ENCODE data around the gene RPL32. TPM values are rescaled to one million over a fixed set of nuclear protein-coding genes. Genes with fewer than 3 reads are reported as not detected.
"Not testable (repeated sequence)": the region's sequence is repeated elsewhere in the genome, so short reads cannot be mapped to it uniquely, and the experiment has no call there.

RPL32 gene
- total and polyA plus RNA-seq, 8 donors, result 71.5 to 3,985 (median 2,039) TPM

DNA sequence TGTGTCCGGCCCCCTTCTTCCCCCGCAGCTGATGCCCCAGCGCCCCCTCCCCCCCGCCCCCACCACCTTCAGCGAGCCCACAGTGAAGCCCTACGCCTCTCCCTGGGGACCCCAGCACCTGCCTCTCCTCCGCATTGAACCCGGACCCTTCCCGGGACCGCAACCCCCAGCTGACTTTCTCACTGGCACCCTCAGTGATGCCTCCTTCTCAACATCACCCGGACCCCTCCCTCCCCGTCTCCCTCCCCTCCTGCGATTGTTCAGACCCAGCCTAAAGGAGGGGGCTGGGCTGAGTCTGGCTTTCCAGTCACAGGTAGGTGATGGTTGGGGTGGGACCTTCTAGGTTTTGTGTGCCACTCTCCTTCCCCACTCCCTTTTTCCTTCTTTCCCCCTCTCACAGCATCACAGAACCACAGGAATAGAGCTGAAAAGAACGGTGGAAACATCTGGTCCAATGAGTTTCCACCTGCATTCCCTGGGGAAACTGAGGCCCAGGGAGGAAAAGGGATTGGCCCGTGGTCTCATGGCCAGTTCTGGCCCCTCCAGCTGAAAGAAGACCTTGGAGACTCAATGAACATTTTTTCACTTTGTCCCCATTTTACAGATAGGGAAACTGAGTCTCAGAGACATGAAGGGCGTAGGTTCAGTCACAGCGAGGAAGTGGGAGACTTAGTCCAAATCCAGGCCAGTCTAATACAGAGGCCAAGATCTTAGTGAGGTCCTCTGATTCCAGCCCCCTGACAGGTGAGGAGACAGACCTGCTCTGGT lies 44.1 kb downstream of the RPL32 start:
- intact Hi-C loops (cut with DNase I; ENCODE audit: low total_unique reads), result no loop called here
- H3K4me3 ChIP-seq, result peak overlapping the region; percentile 60 to 66 (median 63)

GRCh38 chr3:12796171-12797123 lies 44.9 kb downstream of the RPL32 start, which contains the start of gene CAND2:
Gene CAND2, plus strand, starts transcription at chr3:12796680. Its CDS starts 41 bp downstream, at chr3:12796721.
- H3K4me3 ChIP-seq, result peak within 1 kb of the TSS; percentile 60 to 66 (median 63)
- peak; percentile 55 to 93 for DNase-seq
- intact Hi-C loops (cut with DNase I; ENCODE audit: low total_unique reads), result no loop called here
- no peaks in the 10 kb centered on the region for H3K9me3 ChIP-seq
- H3K36me3 ChIP-seq, result no peaks in the 10 kb centered on the region
- TF ChIP-seq, protein P1, sequence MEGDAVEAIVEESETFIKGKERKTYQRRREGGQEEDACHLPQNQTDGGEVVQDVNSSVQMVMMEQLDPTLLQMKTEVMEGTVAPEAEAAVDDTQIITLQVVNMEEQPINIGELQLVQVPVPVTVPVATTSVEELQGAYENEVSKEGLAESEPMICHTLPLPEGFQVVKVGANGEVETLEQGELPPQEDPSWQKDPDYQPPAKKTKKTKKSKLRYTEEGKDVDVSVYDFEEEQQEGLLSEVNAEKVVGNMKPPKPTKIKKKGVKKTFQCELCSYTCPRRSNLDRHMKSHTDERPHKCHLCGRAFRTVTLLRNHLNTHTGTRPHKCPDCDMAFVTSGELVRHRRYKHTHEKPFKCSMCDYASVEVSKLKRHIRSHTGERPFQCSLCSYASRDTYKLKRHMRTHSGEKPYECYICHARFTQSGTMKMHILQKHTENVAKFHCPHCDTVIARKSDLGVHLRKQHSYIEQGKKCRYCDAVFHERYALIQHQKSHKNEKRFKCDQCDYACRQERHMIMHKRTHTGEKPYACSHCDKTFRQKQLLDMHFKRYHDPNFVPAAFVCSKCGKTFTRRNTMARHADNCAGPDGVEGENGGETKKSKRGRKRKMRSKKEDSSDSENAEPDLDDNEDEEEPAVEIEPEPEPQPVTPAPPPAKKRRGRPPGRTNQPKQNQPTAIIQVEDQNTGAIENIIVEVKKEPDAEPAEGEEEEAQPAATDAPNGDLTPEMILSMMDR (IDR thresholded peaks at IDR 0.05), result no peak
- no peak for TF ChIP-seq EP300 (IDR thresholded peaks at IDR 0.05)
- no peak for TF ChIP-seq POLR2A (IDR thresholded peaks at IDR 0.05)
- no peak for TF ChIP-seq POLR2AphosphoS5 (IDR thresholded peaks at IDR 0.05)
- H3K27me3 ChIP-seq, result peaks cover 0 to 7% (median 3%) of the 10 kb centered on the region in 3 donors
- peaks cover 5 to 25% (median 17%) of the 10 kb centered on the region in 4 donors for H3K4me1 ChIP-seq
- 8 to 15% (median 10%) methylated on average over 37 to 61 of the region's 61 CpGs for WGBS, 5 donors
- peak within 1 kb of the TSS; percentile 50 to 91 (median 79) for H3K27ac ChIP-seq

More for the DNA sequence above, 44.1 kb downstream of the RPL32 start:
- TF ChIP-seq, protein P1 (IDR thresholded peaks at IDR 0.05), result no peak
- TF ChIP-seq POLR2AphosphoS5 (IDR thresholded peaks at IDR 0.05), result no peak
- TF ChIP-seq EP300 (IDR thresholded peaks at IDR 0.05), result no peak
- TF ChIP-seq POLR2A (IDR thresholded peaks at IDR 0.05), result no peak
- WGBS, 5 donors, result 45 to 63% (median 57%) methylated on average over 12 to 17 of the region's 17 CpGs
- Histone ChIP-seq H3K27ac (peak overlapping the region in 4 of 5 donors; percentile 69 to 91 (median 82)), H3K27me3 (peaks cover 0 to 7% (median 3%) of the 10 kb centered on the region in 3 donors), H3K36me3 (no peaks in the 10 kb centered on the region), H3K9me3 (no peaks in the 10 kb centered on the region), H3K4me1 (peaks cover 5 to 25% (median 17%) of the 10 kb centered on the region in 4 donors)
- no peak for DNase-seq

- no peak for TF ChIP-seq POLR2A (IDR thresholded peaks at IDR 0.05)
- TF ChIP-seq POLR2AphosphoS5 (IDR thresholded peaks at IDR 0.05), result no peak
- TF ChIP-seq, protein P1 (IDR thresholded peaks at IDR 0.05), result no peak
- TF ChIP-seq EP300 (IDR thresholded peaks at IDR 0.05), result no peak
- Histone ChIP-seq H3K4me1 (peaks cover 5 to 25% (median 17%) of the 10 kb centered on the region in 4 donors), H3K9me3 (no peaks in the 10 kb centered on the region), H3K27ac (no peak overlapping the region), H3K4me3 (no peak overlapping the region), H3K27me3 (peaks cover 0 to 7% (median 3%) of the 10 kb centered on the region in 3 donors), H3K36me3 (no peaks in the 10 kb centered on the region)
- DNase-seq, result no peak
- WGBS, 5 donors, result 78 to 93% (median 87%) methylated on average over 5 of the region's 5 CpGs
- intact Hi-C loops (cut with DNase I; ENCODE audit: low total_unique reads), result no loop called here
These were observed 47.7 kb downstream of the RPL32 start for GRCh38 chr3:12793701-12794100.

- H3K9me3 ChIP-seq, result no peaks in the 10 kb centered on the region
- intact Hi-C loops (cut with DNase I; ENCODE audit: low total_unique reads), result no loop called here
- no peak for DNase-seq
- H3K36me3 ChIP-seq, result no peaks in the 10 kb centered on the region
- TF ChIP-seq EP300 (IDR thresholded peaks at IDR 0.05) (no peak), POLR2A (IDR thresholded peaks at IDR 0.05) (no peak), POLR2AphosphoS5 (IDR thresholded peaks at IDR 0.05) (no peak)
- TF ChIP-seq, protein P1 (IDR thresholded peaks at IDR 0.05), result no peak
- peaks cover 0 to 7% (median 5%) of the 10 kb centered on the region in 4 donors for H3K4me1 ChIP-seq
- H3K4me3 ChIP-seq, result no peak overlapping the region
- 74 to 96% (median 86%) methylated on average over 1 of the region's 1 CpG for WGBS, 5 donors
- peaks cover 0 to 3% (median 2%) of the 10 kb centered on the region in 3 donors for H3K27me3 ChIP-seq
- H3K27ac ChIP-seq, result no peak overlapping the region
These were observed 49.9 kb downstream of the RPL32 start for GRCh38 chr3:12791430-12791829.

- DNase-seq; intact Hi-C loops (cut with DNase I; ENCODE audit: low total_unique reads); H3K4me3 ChIP-seq; H3K4me1 ChIP-seq; H3K36me3 ChIP-seq; H3K27me3 ChIP-seq; H3K27ac ChIP-seq; H3K9me3 ChIP-seq: not testable (repeated sequence)
- WGBS, 5 donors, result 88 to 91% (median 88%) methylated on average over 18 to 23 of the region's 23 CpGs
These were observed 53.2 kb downstream of the RPL32 start for GRCh38 chr3:12787967-12788690.

All from stomach (tissue), 9 donors.